Stomach (tissue), 9 donors: ENCODE results near the gene DNAJC22. TPM values are rescaled to one million over a fixed set of nuclear protein-coding genes. Genes with fewer than 3 reads are reported as not detected.

ENCODE experiments used
- DNase-seq, 2 donors: peaks; one replicate each; pipeline versions ENCODE4 v3.0.0 to v3.0.0-alpha.2; 2013 to 2019
- H3K27ac ChIP-seq, 5 donors: fragments of 200-600 bp in 4 of 5; sonication (generic) in 4 of 5; one replicate each; pipeline ENCODE4 v1.5.1; 2013 to 2019; ENCODE audit warnings: mild to moderate bottlenecking in 1 of 5, moderate library complexity in 1 of 5
- H3K27me3 ChIP-seq, 3 donors: fragments of 200-600 bp; sonication (generic); one replicate each; pipeline ENCODE4 v1.5.1; 2017 to 2019; ENCODE audit warnings: mixed run types in 1 of 3
- H3K36me3 ChIP-seq, 4 donors: fragments of 200-600 bp; sonication (generic); 1 replicate in 3 of 4; 2 replicates in 1 of 4; pipeline ENCODE4 v1.5.1; 2016 to 2019
- H3K4me1 ChIP-seq, 4 donors: fragments of 200-600 bp; sonication (generic); one replicate each; pipeline ENCODE4 v1.5.1; 2016 to 2019
- H3K4me3 ChIP-seq, 4 donors: fragments of 200-600 bp; sonication (generic) in 3 of 4; one replicate each; pipeline ENCODE4 v1.5.1; 2016 to 2019; ENCODE audit warnings: mild to moderate bottlenecking in 1 of 4
- H3K9me3 ChIP-seq, 4 donors: fragments of 200-600 bp; sonication (generic); one replicate each; pipeline ENCODE4 v1.5.1; 2016 to 2019
- CTCF ChIP-seq, 7 experiments: fragments of 450-650 bp in 4 of 7; fragments of 200-600 bp in 3 of 7; sonication (generic) in 3 of 7; IDR thresholded peaks; one replicate each; pipeline ENCODE4 v1.5.1; 2016 to 2019; ENCODE audit warnings: antibody characterized with exemption in 7 of 7, control low read depth in 2 of 7, mild to moderate bottlenecking in 1 of 7
- EP300 ChIP-seq: sonication (generic); formaldehyde crosslinking; IDR thresholded peaks from one replicate; pipeline ENCODE4 v1.6.1; 2017; ENCODE audit warnings: antibody characterized with exemption
- POLR2A ChIP-seq, 4 donors: fragments of 450-650 bp; IDR thresholded peaks; one replicate each; pipeline ENCODE4 v1.6.1; 2016; ENCODE audit warnings: antibody characterized with exemption in 4 of 4, control low read depth in 2 of 4, mild to moderate bottlenecking in 1 of 4, moderate library complexity in 1 of 4
- POLR2AphosphoS5 ChIP-seq, 3 donors: sonication (generic); formaldehyde crosslinking; IDR thresholded peaks; one replicate each; pipeline ENCODE4 v1.6.1; 2016; ENCODE audit warnings: antibody characterized with exemption in 3 of 3
- WGBS, 5 donors: extraction: QIAGEN DNeasy Blood & Tissue Kit in 3 of 5; methylation state at CpG; one replicate each; pipeline versions ENCODE4 v1.1.5 to v1.1.7; 2013 to 2018; 5-methylcytosine and 5-hydroxymethylcytosine counted together
- intact Hi-C: fragments of 100-400 bp; cut with DNase I; formaldehyde crosslinking; loops from one replicate; pipeline ENCODE4 v1.15.1; 2023; ENCODE audit warnings: low total_unique reads
- polyA plus RNA-seq, 3 donors: library from polyadenylated mRNA; stranded (reverse); fragments of 200-250 nt; gene quantifications; one replicate each; pipeline ENCODE4 v1.2.3, GENCODE V29; 2013
- total RNA-seq, 5 donors: library from RNA; depleted of rRNA; stranded (reverse); fragments of >200 nt; gene quantifications; one replicate each; pipeline versions ENCODE4 v1.1.0 to v1.2.3, GENCODE V29; 2014 to 2016
- donor health status: healthy with polysubstance abuse.
- donor health status: Bipolar disorder and iron deficiency.
- donor health status: healthy.

The DNAJC22 gene
- total and polyA plus RNA-seq, 8 donors, result 1.5 to 54.7 (median 3.1) TPM; not detected in 1

GRCh38 chr12:49345051-49345824 lies 1.4 kb upstream of the DNAJC22 start:
- Histone ChIP-seq H3K4me3 (peak overlapping the region; percentile 34 to 60 (median 41)), H3K36me3 (no peaks in the 10 kb centered on the region), H3K27ac (no peak overlapping the region), H3K27me3 (peaks cover 10 to 99% (median 49%) of the 10 kb centered on the region in 3 donors), H3K4me1 (peaks cover 62 to 73% (median 69%) of the 10 kb centered on the region in 4 donors), H3K9me3 (no peaks in the 10 kb centered on the region)
- no peak for TF ChIP-seq EP300
- no peak for TF ChIP-seq CTCF (IDR thresholded peaks at IDR 0.05)
- no peak for TF ChIP-seq POLR2AphosphoS5 (IDR thresholded peaks at IDR 0.05)
- intact Hi-C loops, result no loop called here
- peak; percentile 35 to 79 for DNase-seq
- 1 to 8% (median 3%) methylated on average over 32 to 70 of the region's 70 CpGs for WGBS, 5 donors

GRCh38 chr12:49345825-49346658 lies 646 bp upstream of the DNAJC22 start:
- intact Hi-C loops, result no loop called here
- peak; percentile 24 to 28 for DNase-seq
- WGBS, 5 donors, result 1 to 4% (median 2%) methylated on average over 50 to 61 of the region's 61 CpGs
- peaks cover 62 to 73% (median 69%) of the 10 kb centered on the region in 4 donors for H3K4me1 ChIP-seq
- no peaks in the 10 kb centered on the region for H3K36me3 ChIP-seq
- H3K9me3 ChIP-seq, result no peaks in the 10 kb centered on the region
- H3K27ac ChIP-seq, result no peak overlapping the region
- TF ChIP-seq CTCF (IDR thresholded peaks at IDR 0.05) (no peak), EP300 (no peak), POLR2AphosphoS5 (IDR thresholded peaks at IDR 0.05) (no peak), POLR2A (IDR thresholded peaks at IDR 0.05) (no peak)
- H3K27me3 ChIP-seq, result peaks cover 10 to 97% (median 49%) of the 10 kb centered on the region in 3 donors
- H3K4me3 ChIP-seq, result peak overlapping the region; percentile 34 to 60 (median 41)

GRCh38 chr12:49347311-49348193 lies 864 bp downstream of the DNAJC22 start:
- Histone ChIP-seq H3K36me3 (peaks cover 0 to 4% (median 0%) of the 10 kb centered on the region in 4 donors), H3K27me3 (peaks cover 10 to 95% (median 45%) of the 10 kb centered on the region in 3 donors), H3K4me3 (peak overlapping the region; percentile 34 to 60 (median 41)), H3K27ac (peak overlapping the region in 4 of 5 donors; percentile 2 to 38 (median 8)), H3K9me3 (no peaks in the 10 kb centered on the region), H3K4me1 (peaks cover 55 to 65% (median 60%) of the 10 kb centered on the region in 4 donors)
- TF ChIP-seq POLR2A (IDR thresholded peaks at IDR 0.05), result no peak
- TF ChIP-seq EP300, result no peak
- peak in 2 of 3 donors; percentile 69 to 70 for TF ChIP-seq POLR2AphosphoS5 (IDR thresholded peaks at IDR 0.05)
- peak in 6 of 7 experiments; percentile 55 to 98 (median 87) for TF ChIP-seq CTCF (IDR thresholded peaks at IDR 0.05)
- 4 to 13% (median 6%) methylated on average over 21 to 37 of the region's 37 CpGs for WGBS, 5 donors
- intact Hi-C loops, result no loop called here
- peak; percentile 91 to 94 for DNase-seq
